MM.1S (cell line): Measurements from ENCODE around the gene ITGA3.

Source experiments
- DNase-seq: peaks from one replicate; pipeline ENCODE4 v3.0.0-alpha.2; 2015
- H2AFZ ChIP-seq: fragments of 300-600 bp; sonication (generic); 2 replicates; pipeline ENCODE4 v1.6.0; 2016; ENCODE audit warnings: antibody characterized with exemption, low read length
- H3F3A ChIP-seq: fragments of 300-600 bp; sonication (generic); 2 replicates; pipeline ENCODE4 v1.6.1; 2016; ENCODE audit warnings: mild to moderate bottlenecking, antibody characterized with exemption, low read length, moderate library complexity, mixed read lengths; ENCODE audit not compliant: insufficient read depth
- H3K27ac ChIP-seq: fragments of 300-600 bp; sonication (generic); 2 replicates; pipeline ENCODE4 v1.5.1; 2016; ENCODE audit warnings: mild to moderate bottlenecking, low read length
- H3K27me3 ChIP-seq: fragments of 300-600 bp; sonication (generic); replicated peaks from 2 replicates; pipeline ENCODE4 v1.6.0; 2016; ENCODE audit warnings: low read length; ENCODE audit not compliant: insufficient read depth
- H3K36me3 ChIP-seq: fragments of 300-600 bp; sonication (generic); replicated peaks from 2 replicates; pipeline ENCODE4 v1.6.1; 2016; ENCODE audit warnings: mild to moderate bottlenecking, low read length, mixed read lengths; ENCODE audit not compliant: insufficient read depth
- H3K4me1 ChIP-seq: fragments of 300-600 bp; sonication (generic); 2 replicates; pipeline ENCODE4 v1.6.1; 2016; ENCODE audit warnings: low read length, mixed read lengths
- H3K4me2 ChIP-seq: fragments of 300-600 bp; sonication (generic); 2 replicates; pipeline ENCODE4 v1.6.0; 2016; ENCODE audit warnings: low read depth, low read length
- H3K4me3 ChIP-seq: fragments of 300-600 bp; sonication (generic); 2 replicates; pipeline ENCODE4 v1.5.1; 2016; ENCODE audit warnings: low read length, mixed read lengths
- H3K79me2 ChIP-seq: fragments of 300-600 bp; sonication (generic); 2 replicates; pipeline ENCODE4 v1.6.1; 2016; ENCODE audit warnings: mixed run types, low read length, mixed read lengths
- H3K9ac ChIP-seq: fragments of 300-600 bp; sonication (generic); 2 replicates; pipeline ENCODE4 v1.6.1; 2016; ENCODE audit warnings: low read length, mixed read lengths
- H3K9me2 ChIP-seq: fragments of 300-600 bp; sonication (generic); replicated peaks from 2 replicates; pipeline ENCODE4 v1.6.1; 2016; ENCODE audit warnings: mild to moderate bottlenecking, low read length, mixed read lengths; ENCODE audit not compliant: insufficient read depth
- H3K9me3 ChIP-seq: fragments of 300-600 bp; sonication (generic); replicated peaks from 2 replicates; pipeline ENCODE4 v1.6.1; 2016; ENCODE audit warnings: mild to moderate bottlenecking, low read length, mixed read lengths; ENCODE audit not compliant: insufficient read depth
- H4K20me1 ChIP-seq: fragments of 300-600 bp; sonication (generic); 2 replicates; pipeline ENCODE4 v1.6.1; 2016; ENCODE audit warnings: mild to moderate bottlenecking, low read length, moderate library complexity, mixed read lengths; ENCODE audit not compliant: insufficient read depth
- CTCF ChIP-seq: fragments of 300-600 bp; sonication (generic); IDR thresholded peaks from 2 replicates; pipeline ENCODE4 v1.5.1; 2016; ENCODE audit warnings: antibody characterized with exemption, low read length, mixed read lengths
- EZH2 ChIP-seq: fragments of 300-600 bp; sonication (generic); optimal IDR thresholded peaks from 2 replicates; pipeline ENCODE3; 2017; ENCODE audit warnings: low read depth, mild to moderate bottlenecking, antibody characterized with exemption, low read length, mixed read lengths
- EZH2phosphoT487 ChIP-seq: fragments of 300-600 bp; sonication (generic); IDR thresholded peaks from 2 replicates; pipeline ENCODE4 v1.6.1; 2018; ENCODE audit warnings: antibody characterized with exemption, low read length

ITGA3 gene

DNA sequence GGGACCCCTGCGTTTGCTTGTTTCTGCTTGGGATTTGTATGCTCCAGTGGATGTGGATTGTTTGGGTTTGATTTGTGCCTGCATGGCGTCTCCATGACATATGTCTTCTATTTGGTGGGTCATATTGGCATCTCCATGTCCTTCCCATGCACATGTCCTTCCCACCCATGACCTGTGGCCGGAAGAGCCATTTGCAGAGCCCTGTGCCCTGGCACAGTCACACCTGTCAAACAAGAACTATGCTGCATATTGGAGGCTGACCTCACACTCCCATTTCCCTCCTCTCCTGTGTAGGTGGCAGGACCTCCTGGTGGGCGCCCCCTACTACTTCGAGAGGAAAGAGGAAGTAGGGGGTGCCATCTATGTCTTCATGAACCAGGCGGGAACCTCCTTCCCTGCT lies 15.8 kb downstream of the ITGA3 start:
- Histone ChIP-seq H3K9me3 (no peaks in the 10 kb centered on the region), H3K4me2 (no peak overlapping the region), H2AFZ (no peak overlapping the region), H3K36me3 (no peaks in the 10 kb centered on the region), H4K20me1 (no peaks in the 10 kb centered on the region), H3K79me2 (no peaks in the 10 kb centered on the region), H3K27ac (peak overlapping the region; percentile 20; the same call in 1 of the 2 replicates), H3K4me1 (peaks cover 18% of the 10 kb centered on the region), H3K9me2 (no peaks in the 10 kb centered on the region), H3K27me3 (no peaks in the 10 kb centered on the region), H3K4me3 (no peak overlapping the region), H3K9ac (no peak overlapping the region), H3F3A (no peaks in the 10 kb centered on the region)
- no peak for DNase-seq
- TF ChIP-seq EZH2: no peak
- TF ChIP-seq CTCF: no peak
- no peak for TF ChIP-seq EZH2phosphoT487

- H3K9ac ChIP-seq: no peak overlapping the region
- TF ChIP-seq EZH2 (no peak), CTCF (peak; percentile 22)
- no peaks in the 10 kb centered on the region for H3K9me2 ChIP-seq
- H3K9me3 ChIP-seq: no peaks in the 10 kb centered on the region
- no peaks in the 10 kb centered on the region for H3K36me3 ChIP-seq
- H2AFZ ChIP-seq: no peak overlapping the region
- H3K27me3 ChIP-seq: no peaks in the 10 kb centered on the region
- H3K4me3 ChIP-seq: no peak overlapping the region
- peak; percentile 82 for DNase-seq
- no peaks in the 10 kb centered on the region for H3F3A ChIP-seq
- no peaks in the 10 kb centered on the region for H4K20me1 ChIP-seq
- no peak overlapping the region for H3K4me2 ChIP-seq
- no peaks in the 10 kb centered on the region for H3K79me2 ChIP-seq
- peaks cover 21% of the 10 kb centered on the region for H3K4me1 ChIP-seq
- peak overlapping the region; percentile 20; the same call in 1 of the 2 replicates for H3K27ac ChIP-seq
These were observed 16.2 kb downstream of the ITGA3 start for GRCh38 chr17:50072130-50072529.

DNA sequence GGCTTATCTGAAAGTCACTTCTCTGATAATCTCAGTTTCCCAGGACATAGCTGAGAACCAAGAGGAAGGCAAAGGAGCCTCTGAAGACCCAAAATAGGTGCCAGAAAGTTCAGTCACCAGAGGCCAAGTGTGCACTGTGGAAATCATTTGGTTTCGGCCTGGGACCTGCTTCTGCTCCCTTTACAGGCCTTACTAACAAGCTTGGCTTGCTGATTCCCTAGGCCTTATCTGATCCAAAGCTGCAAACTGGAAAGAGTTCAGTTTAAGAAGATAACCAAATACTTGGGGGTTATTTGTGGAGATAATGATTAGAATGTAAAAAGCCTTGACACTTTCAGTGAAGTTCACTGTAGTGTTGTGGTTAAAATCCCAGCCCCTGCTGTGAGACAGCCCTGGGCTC lies 17.0 kb downstream of the ITGA3 start:
- Histone ChIP-seq H3K27ac (no peak overlapping the region), H3K27me3 (no peaks in the 10 kb centered on the region), H3K36me3 (no peaks in the 10 kb centered on the region), H2AFZ (no peak overlapping the region), H3K4me2 (no peak overlapping the region), H3K4me1 (peaks cover 29% of the 10 kb centered on the region), H4K20me1 (no peaks in the 10 kb centered on the region), H3F3A (no peaks in the 10 kb centered on the region), H3K9me2 (no peaks in the 10 kb centered on the region), H3K9me3 (no peaks in the 10 kb centered on the region), H3K9ac (no peak overlapping the region), H3K79me2 (no peaks in the 10 kb centered on the region), H3K4me3 (no peak overlapping the region)
- no peak for DNase-seq
- TF ChIP-seq EZH2phosphoT487: no peak
- TF ChIP-seq EZH2: no peak
- no peak for TF ChIP-seq CTCF
